Peyer's patch (tissue), 4 donors: ENCODE measurements around the gene GPR37L1. TPM values are rescaled to one million over a fixed set of nuclear protein-coding genes. Genes with fewer than 3 reads are reported as not detected.

Experiments used
- DNase-seq, 3 donors: peaks; one replicate each; pipeline ENCODE4 v3.0.0-alpha.2; 2017 to 2019
- H3K27ac ChIP-seq, 4 donors: fragments of 200-600 bp; sonication (generic); one replicate each; pipeline ENCODE4 v1.5.1; 2016 to 2019
- H3K27me3 ChIP-seq, 2 donors: fragments of 200-600 bp; sonication (generic); one replicate each; pipeline ENCODE4 v1.5.1; 2019
- H3K36me3 ChIP-seq, 3 donors: fragments of 200-600 bp; sonication (generic); one replicate each; pipeline ENCODE4 v1.5.1; 2016 to 2019
- H3K4me1 ChIP-seq, 4 donors: fragments of 200-600 bp; sonication (generic); one replicate each; pipeline ENCODE4 v1.5.1; 2016 to 2019
- H3K4me3 ChIP-seq, 4 donors: fragments of 200-600 bp; sonication (generic); 1 replicate in 3 of 4; 2 replicates in 1 of 4; pipeline ENCODE4 v1.5.1; 2016 to 2019; ENCODE audit warnings: mild to moderate bottlenecking in 1 of 4
- H3K9me3 ChIP-seq, 4 donors: fragments of 200-600 bp; sonication (generic); one replicate each; pipeline ENCODE4 v1.5.1; 2016 to 2019; ENCODE audit warnings: mild to moderate bottlenecking in 1 of 4
- POLR2A ChIP-seq, 2 donors: fragments of 450-650 bp; IDR thresholded peaks; one replicate each; pipeline ENCODE4 v1.5.1; 2017; ENCODE audit warnings: antibody characterized with exemption in 2 of 2, mild to moderate bottlenecking in 2 of 2, moderate library complexity in 2 of 2
- total RNA-seq, 4 donors: library from RNA; depleted of rRNA; stranded (reverse); fragments of >200 nt; gene quantifications; one replicate each; pipeline ENCODE4 v1.1.0, GENCODE V29; 2016
- TF ChIP-seq, protein P1 (sequence below), 6 experiments: fragments of 450-650 bp in 4 of 6; fragments of 200-600 bp in 2 of 6; sonication (generic) in 1 of 6; IDR thresholded peaks; one replicate each; pipeline ENCODE4 v1.5.1; 2017 to 2019; ENCODE audit warnings: antibody characterized with exemption in 6 of 6, mild to moderate bottlenecking in 3 of 6, moderate library complexity in 1 of 6

The GPR37L1 gene
- total RNA-seq, 4 donors from 2014 or later = 0.18 to 0.95 (median 0.27) TPM; not detected in 1

DNA sequence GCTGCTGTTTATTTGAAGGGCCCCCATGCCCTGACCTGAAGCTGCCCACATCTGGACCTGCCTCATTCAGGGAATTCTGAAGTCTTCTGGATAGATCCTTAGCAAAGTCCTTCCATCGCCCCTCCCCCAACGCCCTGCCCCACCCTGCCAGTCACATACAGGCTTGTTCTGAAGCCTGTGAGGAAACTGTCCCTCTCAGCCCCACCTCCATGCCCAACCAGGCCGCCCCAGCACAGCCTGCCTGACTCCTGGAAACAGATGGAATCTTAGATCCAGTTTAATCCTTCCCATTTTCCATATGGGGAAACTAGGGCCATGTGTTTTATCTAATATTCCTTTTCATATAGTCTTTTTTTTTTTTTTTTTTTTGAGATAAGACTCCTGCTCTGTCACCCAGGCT is 44.5 kb upstream of the GPR37L1 start:
- DNase-seq = peak in 2 of 3 donors; percentile 80
- H3K9me3 ChIP-seq = no peaks in the 10 kb centered on the region
- peaks cover 0 to 34% (median 2%) of the 10 kb centered on the region in 4 donors for H3K4me1 ChIP-seq
- no peaks in the 10 kb centered on the region for H3K27me3 ChIP-seq
- no peaks in the 10 kb centered on the region for H3K36me3 ChIP-seq
- no peak overlapping the region for H3K4me3 ChIP-seq
- TF ChIP-seq, protein P1, sequence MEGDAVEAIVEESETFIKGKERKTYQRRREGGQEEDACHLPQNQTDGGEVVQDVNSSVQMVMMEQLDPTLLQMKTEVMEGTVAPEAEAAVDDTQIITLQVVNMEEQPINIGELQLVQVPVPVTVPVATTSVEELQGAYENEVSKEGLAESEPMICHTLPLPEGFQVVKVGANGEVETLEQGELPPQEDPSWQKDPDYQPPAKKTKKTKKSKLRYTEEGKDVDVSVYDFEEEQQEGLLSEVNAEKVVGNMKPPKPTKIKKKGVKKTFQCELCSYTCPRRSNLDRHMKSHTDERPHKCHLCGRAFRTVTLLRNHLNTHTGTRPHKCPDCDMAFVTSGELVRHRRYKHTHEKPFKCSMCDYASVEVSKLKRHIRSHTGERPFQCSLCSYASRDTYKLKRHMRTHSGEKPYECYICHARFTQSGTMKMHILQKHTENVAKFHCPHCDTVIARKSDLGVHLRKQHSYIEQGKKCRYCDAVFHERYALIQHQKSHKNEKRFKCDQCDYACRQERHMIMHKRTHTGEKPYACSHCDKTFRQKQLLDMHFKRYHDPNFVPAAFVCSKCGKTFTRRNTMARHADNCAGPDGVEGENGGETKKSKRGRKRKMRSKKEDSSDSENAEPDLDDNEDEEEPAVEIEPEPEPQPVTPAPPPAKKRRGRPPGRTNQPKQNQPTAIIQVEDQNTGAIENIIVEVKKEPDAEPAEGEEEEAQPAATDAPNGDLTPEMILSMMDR (IDR thresholded peaks at IDR 0.05) = no peak
- TF ChIP-seq POLR2A (IDR thresholded peaks at IDR 0.05) = no peak
- peak overlapping the region in 3 of 4 donors; percentile 61 to 86 (median 82) for H3K27ac ChIP-seq

DNA sequence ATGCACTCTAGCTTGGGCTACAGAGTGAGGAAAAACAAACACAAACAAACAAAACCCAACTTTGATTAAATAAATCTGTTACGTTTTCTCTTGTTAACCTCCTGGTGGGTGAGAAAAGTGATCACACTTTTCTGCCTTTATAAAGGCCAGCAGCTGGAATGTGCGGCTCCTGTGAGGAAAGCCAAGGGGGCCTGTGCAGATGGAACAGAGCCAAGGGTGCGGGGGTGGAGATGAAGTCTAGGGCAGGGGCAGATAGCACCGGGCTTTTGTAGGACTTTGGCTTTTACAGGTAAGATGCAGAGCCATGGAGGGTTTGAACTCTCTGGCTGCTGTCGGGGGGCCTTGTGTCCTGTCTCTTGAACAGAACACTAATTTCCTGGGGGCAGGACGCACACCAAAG is 40.7 kb upstream of the GPR37L1 start:
- Histone ChIP-seq H3K27ac (no peak overlapping the region), H3K4me1 (peaks cover 0 to 37% (median 5%) of the 10 kb centered on the region in 4 donors), H3K36me3 (no peaks in the 10 kb centered on the region), H3K27me3 (no peaks in the 10 kb centered on the region), H3K4me3 (no peak overlapping the region), H3K9me3 (no peaks in the 10 kb centered on the region)
- DNase-seq = no peak
- TF ChIP-seq POLR2A (IDR thresholded peaks at IDR 0.05) = no peak
- TF ChIP-seq, protein P1 (IDR thresholded peaks at IDR 0.05) = no peak

DNA sequence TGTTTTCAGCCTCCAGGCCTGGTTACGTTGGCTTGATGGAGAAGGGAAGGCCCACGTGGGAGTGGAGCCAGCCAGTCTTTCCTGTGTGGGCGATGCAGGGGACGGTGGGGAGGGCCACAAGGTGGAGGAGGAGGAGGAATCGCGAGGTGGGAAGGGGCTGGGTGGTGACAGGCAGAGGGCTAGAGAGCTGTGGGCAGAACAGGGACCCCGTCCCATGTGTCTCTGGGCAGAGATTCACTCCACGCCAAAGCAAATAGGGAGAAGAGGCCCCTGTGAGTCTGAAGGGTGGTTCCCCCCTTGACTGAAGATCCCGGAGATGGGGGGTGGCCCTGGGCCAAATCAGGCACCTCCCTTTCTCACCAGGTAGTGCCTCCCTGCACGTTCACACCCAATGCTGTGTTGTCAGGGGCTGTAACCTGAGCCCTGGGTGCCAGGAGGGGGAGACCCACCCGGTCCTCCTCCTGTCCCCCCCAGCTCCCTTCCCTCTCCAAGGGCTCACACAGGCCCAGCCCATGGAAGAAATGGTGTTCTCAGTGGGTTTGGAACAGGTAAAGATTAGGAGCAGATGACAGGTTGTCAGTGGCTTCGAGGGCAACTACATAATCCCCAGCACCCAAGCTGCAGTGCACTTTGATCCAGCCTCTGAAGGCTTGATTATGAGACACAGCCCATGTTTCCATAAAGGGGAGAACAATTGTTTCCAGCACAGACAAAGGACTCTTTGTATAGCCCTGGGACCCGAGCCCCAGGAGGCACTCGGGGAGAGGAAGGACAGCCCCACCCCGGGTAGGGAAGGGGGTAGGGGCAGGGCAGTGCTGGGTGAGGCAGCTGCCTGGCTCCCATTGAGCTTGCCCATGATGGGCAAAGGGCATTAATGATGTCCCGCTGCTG is 37.7 kb upstream of the GPR37L1 start:
- H3K4me3 ChIP-seq = no peak overlapping the region
- peaks cover 0 to 27% (median 7%) of the 10 kb centered on the region in 4 donors for H3K4me1 ChIP-seq
- no peaks in the 10 kb centered on the region for H3K36me3 ChIP-seq
- TF ChIP-seq, protein P1 (IDR thresholded peaks at IDR 0.05) = no peak
- TF ChIP-seq POLR2A (IDR thresholded peaks at IDR 0.05) = no peak
- DNase-seq = peak in 2 of 3 donors; percentile 84 to 85
- H3K9me3 ChIP-seq = no peaks in the 10 kb centered on the region
- H3K27me3 ChIP-seq = no peaks in the 10 kb centered on the region
- peak overlapping the region in 3 of 4 donors; percentile 74 to 89 (median 88) for H3K27ac ChIP-seq

DNA sequence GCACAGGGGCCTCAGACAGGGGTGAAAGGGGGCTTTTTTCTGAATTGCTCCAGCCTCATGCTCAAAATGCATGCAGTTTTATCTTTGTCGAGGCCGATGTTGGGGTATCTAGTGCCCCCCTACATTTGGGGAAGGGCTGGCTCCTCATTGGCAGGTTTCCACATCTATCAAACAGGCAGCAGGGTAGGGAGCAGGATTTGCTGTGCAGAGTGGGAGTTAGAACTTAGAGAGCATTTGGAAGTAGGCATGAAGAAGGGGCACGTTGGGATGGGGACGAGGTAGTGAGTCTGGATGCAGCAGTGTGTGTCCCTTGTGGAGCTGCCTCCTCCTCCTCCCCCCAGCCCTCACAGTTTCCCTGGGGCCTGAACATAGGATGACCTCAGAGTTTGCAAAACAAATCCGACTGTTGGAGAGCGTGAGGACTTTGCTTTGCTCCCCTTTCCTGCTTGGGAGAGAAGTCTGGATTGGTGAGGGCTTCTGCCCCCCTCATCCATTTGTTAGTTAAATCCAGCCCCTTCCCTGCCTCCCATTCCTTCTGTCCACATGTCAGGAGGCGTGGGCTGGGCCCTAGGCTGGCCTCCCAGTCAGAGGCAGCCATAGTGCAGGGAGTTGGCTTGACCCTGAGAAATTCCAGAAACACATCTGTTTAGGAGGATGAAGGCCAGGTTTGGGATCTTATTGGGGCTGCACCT is 36.9 kb upstream of the GPR37L1 start:
- peak in 2 of 3 donors; percentile 52 to 59 for DNase-seq
- Histone ChIP-seq H3K9me3 (no peaks in the 10 kb centered on the region), H3K36me3 (no peaks in the 10 kb centered on the region), H3K4me3 (no peak overlapping the region), H3K4me1 (peaks cover 0 to 27% (median 7%) of the 10 kb centered on the region in 4 donors), H3K27ac (peak overlapping the region in 3 of 4 donors; percentile 74 to 89 (median 88)), H3K27me3 (no peaks in the 10 kb centered on the region)
- no peak for TF ChIP-seq POLR2A (IDR thresholded peaks at IDR 0.05)
- TF ChIP-seq, protein P1 (IDR thresholded peaks at IDR 0.05) = no peak

DNA sequence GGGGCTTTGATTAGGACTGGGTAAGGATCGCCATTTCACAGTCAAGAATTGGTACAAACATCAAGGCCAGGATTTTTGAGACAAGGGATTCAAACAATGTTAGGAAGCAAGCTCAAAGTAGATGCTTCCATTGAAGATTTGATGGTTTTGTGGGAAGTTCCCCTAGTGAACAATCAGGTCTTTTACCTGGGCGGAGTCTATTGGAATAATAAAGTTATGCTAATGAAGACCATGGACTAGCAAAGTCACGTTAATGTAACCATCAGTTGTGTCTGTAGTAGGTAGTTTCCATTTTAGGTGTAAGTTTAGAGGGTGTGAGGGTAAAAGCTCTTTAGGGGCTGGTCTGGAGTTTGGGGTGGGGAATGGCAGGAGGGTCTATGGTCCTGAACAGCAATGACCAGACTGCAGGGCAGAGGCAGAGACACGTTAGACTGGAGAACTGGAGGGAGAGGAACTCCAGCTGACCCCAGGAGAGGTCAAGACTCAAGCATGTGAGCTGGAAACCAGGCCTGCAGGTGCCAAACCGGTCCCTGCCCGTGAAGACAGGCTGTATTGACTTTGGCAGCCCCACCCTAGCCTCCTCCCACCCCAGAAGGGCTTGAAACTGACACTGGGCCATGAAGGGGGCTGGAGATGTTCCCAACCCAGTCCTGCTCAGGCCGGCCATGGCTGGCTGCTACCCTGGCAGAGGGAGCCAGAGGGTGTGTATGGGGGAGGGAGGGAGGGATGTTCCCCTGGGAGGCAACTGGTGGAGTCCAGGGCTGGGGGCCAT is 36.0 kb upstream of the GPR37L1 start:
- no peak for TF ChIP-seq POLR2A (IDR thresholded peaks at IDR 0.05)
- TF ChIP-seq, protein P1 (IDR thresholded peaks at IDR 0.05) = no peak
- Histone ChIP-seq H3K27ac (peak overlapping the region in 3 of 4 donors; percentile 74 to 89 (median 88)), H3K27me3 (no peaks in the 10 kb centered on the region), H3K4me3 (no peak overlapping the region), H3K36me3 (no peaks in the 10 kb centered on the region), H3K9me3 (no peaks in the 10 kb centered on the region), H3K4me1 (peaks cover 0 to 27% (median 7%) of the 10 kb centered on the region in 4 donors)
- peak in 2 of 3 donors; percentile 65 to 70 for DNase-seq
